ENCODE measurements around the gene PTPA.

The PTPA gene

DNA sequence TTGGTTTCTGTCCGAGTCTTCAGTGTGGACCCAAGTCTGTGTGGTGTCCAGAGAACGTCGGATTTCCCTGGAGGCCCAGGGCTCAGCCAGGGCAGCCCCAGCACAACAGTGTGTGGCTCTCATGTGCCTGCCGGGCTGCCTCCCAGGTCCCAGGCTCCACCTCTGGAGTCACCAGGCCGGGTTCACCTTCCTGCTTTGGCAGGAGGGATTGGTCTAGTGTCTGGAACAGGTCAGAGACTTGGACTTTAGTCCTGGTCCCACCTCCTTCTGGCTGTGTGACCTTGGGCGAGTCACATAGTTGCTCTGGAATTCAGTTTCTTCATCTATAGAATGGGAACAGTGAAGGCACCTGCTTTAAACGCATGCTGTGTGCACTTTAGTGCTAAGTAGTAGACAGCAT lies 27.1 kb upstream of the PTPA start:
- WGBS (ENCODE audit: insufficient coverage, insufficient read length): no CpG with 5 or more reads among the region's 7 CpGs
- no peaks in the 10 kb centered on the region for H3K9me3 ChIP-seq (ENCODE audit: control insufficient read depth, insufficient read depth, low read length)
- no peaks in the 10 kb centered on the region for H3K27me3 ChIP-seq (ENCODE audit: control insufficient read depth, insufficient read depth, low read length)
- H3K36me3 ChIP-seq (ENCODE audit: control insufficient read depth, insufficient read depth, low read length): peaks cover 19% of the 10 kb centered on the region
- H3K4me1 ChIP-seq (ENCODE audit: control insufficient read depth, insufficient read depth, low read length): no peaks in the 10 kb centered on the region
- no peak overlapping the region for H3K27ac ChIP-seq (ENCODE audit: low read length)
- DNase-seq (ENCODE audit: low read depth, low spot score): no peak
- H3K4me3 ChIP-seq (ENCODE audit: low read length): no peak overlapping the region

DNA sequence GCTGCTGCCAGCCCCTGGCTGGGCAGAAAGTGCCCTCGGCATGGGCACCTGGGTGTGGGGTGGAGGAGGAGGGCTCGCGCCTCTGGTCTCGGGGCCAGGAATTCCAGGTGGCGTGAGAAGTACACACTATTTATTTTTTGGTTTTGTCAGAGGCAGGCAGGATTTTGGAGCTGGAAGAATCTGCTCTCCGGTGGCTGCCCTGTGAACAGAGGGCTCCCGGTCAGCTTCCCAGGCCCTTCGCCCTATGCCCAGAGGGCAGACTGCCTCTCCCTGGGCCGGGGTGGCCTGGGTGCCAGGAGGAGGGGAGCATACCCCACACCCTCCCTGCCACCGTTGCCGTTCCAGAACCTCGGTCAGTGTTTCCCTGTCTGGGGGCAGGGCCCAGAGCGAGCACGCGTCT lies 22.0 kb upstream of the PTPA start:
- no peaks in the 10 kb centered on the region for H3K27me3 ChIP-seq (ENCODE audit: control insufficient read depth, insufficient read depth, low read length)
- H3K4me3 ChIP-seq (ENCODE audit: low read length): no peak overlapping the region
- H3K36me3 ChIP-seq (ENCODE audit: control insufficient read depth, insufficient read depth, low read length): peaks cover 19% of the 10 kb centered on the region
- DNase-seq (ENCODE audit: low read depth, low spot score): no peak
- no peaks in the 10 kb centered on the region for H3K4me1 ChIP-seq (ENCODE audit: control insufficient read depth, insufficient read depth, low read length)
- no CpG with 5 or more reads among the region's 15 CpGs for WGBS (ENCODE audit: insufficient coverage, insufficient read length)
- H3K9me3 ChIP-seq (ENCODE audit: control insufficient read depth, insufficient read depth, low read length): no peaks in the 10 kb centered on the region
- H3K27ac ChIP-seq (ENCODE audit: low read length): no peak overlapping the region

DNA sequence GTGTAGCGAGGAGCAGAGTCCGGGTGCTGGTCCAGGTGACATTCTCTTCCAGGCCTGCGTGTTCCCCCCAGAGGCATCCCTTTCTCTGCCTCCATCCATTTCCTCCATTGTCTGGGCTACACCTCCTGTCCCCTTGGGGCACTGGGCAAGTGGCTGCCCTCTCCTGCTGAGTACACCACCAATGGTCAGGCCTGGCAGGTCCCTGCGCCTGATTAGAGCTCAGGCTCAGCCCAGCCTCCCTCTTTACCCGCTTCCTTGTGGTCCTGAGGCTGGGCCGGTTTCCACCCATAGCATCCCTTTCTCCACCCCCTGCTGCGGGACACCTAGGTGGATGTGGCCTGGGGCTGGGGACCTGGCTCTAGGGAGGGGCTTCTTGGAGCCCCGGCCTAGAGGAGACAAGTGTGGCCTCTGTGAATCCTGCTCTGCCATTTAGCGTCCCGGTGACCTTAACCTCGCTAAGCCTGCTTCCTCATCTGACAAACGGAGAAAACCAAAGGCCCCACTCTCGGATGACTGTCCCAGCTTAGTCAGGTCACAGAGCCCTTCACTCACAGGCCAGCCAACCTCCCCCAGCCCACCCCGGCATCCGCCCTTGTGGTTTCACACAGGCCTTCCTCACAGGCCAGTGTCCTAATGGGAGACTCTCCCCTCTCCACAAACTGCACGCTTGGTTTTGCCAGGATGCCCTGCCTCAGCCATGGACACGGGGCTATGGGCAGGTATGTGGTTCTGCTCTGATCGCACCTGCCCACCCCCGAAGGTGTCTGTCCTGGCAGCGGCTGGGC lies 17.4 kb upstream of the PTPA start:
- H3K4me1 ChIP-seq (ENCODE audit: control insufficient read depth, insufficient read depth, low read length): no peaks in the 10 kb centered on the region
- WGBS (ENCODE audit: insufficient coverage, insufficient read length): no CpG with 5 or more reads among the region's 20 CpGs
- no peaks in the 10 kb centered on the region; the same call in 1 of the 2 replicates for H3K36me3 ChIP-seq (ENCODE audit: control insufficient read depth, insufficient read depth, low read length)
- H3K4me3 ChIP-seq (ENCODE audit: low read length): no peak overlapping the region
- H3K27ac ChIP-seq (ENCODE audit: low read length): no peak overlapping the region
- no peaks in the 10 kb centered on the region for H3K27me3 ChIP-seq (ENCODE audit: control insufficient read depth, insufficient read depth, low read length)
- no peaks in the 10 kb centered on the region for H3K9me3 ChIP-seq (ENCODE audit: control insufficient read depth, insufficient read depth, low read length)
- DNase-seq (ENCODE audit: low read depth, low spot score): no peak

DNA sequence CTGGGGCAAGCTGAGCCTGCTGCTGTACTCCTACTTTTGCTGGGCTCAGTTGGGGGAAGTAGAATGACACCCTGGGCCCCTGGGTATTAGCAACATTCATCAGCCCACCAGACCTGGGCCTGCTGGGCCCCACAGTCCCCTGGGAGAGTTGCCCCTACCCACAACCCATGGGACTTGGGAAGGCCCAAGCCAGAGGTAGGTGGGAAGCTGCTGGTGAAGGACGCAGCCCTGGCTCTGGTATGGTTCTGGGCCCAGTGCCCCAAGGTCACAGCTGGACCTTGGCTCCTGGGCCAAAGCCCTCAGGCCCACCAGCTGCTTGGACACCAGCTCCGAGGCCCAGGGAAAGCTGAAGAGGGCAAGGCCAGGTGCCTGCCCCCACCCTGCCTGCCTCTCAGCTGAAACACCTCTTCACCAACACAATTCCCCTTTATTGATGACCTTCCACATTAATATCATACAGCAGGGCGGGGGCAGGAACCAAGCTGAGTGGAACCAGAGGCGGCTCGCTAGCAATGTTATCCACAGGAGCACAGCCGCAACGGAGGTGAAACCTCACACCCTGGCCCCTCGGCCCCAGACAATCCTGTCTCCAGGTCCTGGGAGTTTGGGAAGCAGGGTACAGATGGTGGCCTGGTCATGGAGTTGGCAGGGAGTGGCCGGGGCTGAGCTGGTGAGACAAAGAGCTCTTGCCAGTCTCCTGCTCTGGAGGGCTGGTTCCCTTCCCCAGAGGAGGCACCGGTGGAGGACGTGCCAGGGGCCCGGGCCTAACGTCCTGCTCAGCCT lies 16.6 kb upstream of the PTPA start:
- H3K4me3 ChIP-seq (ENCODE audit: low read length): no peak overlapping the region
- H3K9me3 ChIP-seq (ENCODE audit: control insufficient read depth, insufficient read depth, low read length): no peaks in the 10 kb centered on the region
- no peaks in the 10 kb centered on the region for H3K4me1 ChIP-seq (ENCODE audit: control insufficient read depth, insufficient read depth, low read length)
- no peak overlapping the region for H3K27ac ChIP-seq (ENCODE audit: low read length)
- no CpG with 5 or more reads among the region's 13 CpGs for WGBS (ENCODE audit: insufficient coverage, insufficient read length)
- H3K36me3 ChIP-seq (ENCODE audit: control insufficient read depth, insufficient read depth, low read length): no peaks in the 10 kb centered on the region; the same call in 1 of the 2 replicates
- no peaks in the 10 kb centered on the region for H3K27me3 ChIP-seq (ENCODE audit: control insufficient read depth, insufficient read depth, low read length)
- no peak for DNase-seq (ENCODE audit: low read depth, low spot score)

DNA sequence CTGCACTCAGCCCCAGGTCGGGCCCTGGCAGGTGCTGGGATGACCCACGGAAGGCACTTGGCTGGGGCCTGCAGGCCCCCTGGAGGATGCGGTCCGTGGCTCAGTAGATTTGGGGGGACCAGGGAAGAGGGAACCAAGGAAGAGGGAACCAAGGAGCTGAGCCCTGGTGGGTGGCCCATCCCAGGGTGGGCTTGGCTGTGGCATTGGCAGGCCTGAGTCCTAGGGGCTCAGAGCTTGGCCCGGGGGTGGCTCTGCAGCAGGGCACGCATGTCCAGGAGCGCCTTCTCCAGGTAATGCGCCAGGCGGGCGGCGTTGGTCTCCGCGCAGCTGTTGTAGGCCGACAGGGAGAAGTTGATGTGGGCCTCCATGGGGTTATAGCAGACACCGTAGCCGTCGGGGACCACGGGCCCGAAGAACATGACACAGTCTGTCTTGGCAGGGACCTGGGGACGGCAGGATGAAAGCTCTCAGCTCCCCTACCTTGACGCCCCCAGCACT lies 16.0 kb upstream of the PTPA start:
- Histone ChIP-seq H3K4me3 (ENCODE audit: low read length) (no peak overlapping the region), H3K36me3 (ENCODE audit: control insufficient read depth, insufficient read depth, low read length) (no peaks in the 10 kb centered on the region), H3K27ac (ENCODE audit: low read length) (no peak overlapping the region), H3K27me3 (ENCODE audit: control insufficient read depth, insufficient read depth, low read length) (no peaks in the 10 kb centered on the region), H3K9me3 (ENCODE audit: control insufficient read depth, insufficient read depth, low read length) (no peaks in the 10 kb centered on the region), H3K4me1 (ENCODE audit: control insufficient read depth, insufficient read depth, low read length) (no peaks in the 10 kb centered on the region)
- no peak for DNase-seq (ENCODE audit: low read depth, low spot score)
- no CpG with 5 or more reads among the region's 21 CpGs for WGBS (ENCODE audit: insufficient coverage, insufficient read length)

DNA sequence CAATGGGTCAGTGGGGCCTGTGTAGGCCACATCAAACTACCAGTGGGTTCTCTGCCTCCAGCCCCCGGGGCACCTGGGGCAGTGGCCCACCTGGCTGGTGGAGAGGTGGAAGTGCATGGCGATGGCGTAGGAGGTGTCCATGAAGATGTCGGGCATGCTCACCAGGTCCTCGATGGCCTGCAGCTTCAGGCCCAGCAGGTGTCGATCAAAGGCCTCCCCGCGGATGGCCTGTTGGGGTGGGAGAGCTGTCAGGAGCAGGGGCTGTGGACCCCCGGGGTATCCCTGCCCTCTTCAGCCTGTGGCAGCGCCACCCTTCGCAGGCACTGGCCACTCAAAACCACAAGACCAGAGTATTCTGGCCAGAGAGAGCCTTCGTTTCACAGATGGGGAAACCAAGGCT lies 15.3 kb upstream of the PTPA start:
- Histone ChIP-seq H3K36me3 (ENCODE audit: control insufficient read depth, insufficient read depth, low read length) (no peaks in the 10 kb centered on the region), H3K4me1 (ENCODE audit: control insufficient read depth, insufficient read depth, low read length) (no peaks in the 10 kb centered on the region), H3K27me3 (ENCODE audit: control insufficient read depth, insufficient read depth, low read length) (no peaks in the 10 kb centered on the region), H3K4me3 (ENCODE audit: low read length) (no peak overlapping the region), H3K27ac (ENCODE audit: low read length) (no peak overlapping the region), H3K9me3 (ENCODE audit: control insufficient read depth, insufficient read depth, low read length) (no peaks in the 10 kb centered on the region)
- DNase-seq (ENCODE audit: low read depth, low spot score): no peak
- WGBS (ENCODE audit: insufficient coverage, insufficient read length): no CpG with 5 or more reads among the region's 12 CpGs

DNA sequence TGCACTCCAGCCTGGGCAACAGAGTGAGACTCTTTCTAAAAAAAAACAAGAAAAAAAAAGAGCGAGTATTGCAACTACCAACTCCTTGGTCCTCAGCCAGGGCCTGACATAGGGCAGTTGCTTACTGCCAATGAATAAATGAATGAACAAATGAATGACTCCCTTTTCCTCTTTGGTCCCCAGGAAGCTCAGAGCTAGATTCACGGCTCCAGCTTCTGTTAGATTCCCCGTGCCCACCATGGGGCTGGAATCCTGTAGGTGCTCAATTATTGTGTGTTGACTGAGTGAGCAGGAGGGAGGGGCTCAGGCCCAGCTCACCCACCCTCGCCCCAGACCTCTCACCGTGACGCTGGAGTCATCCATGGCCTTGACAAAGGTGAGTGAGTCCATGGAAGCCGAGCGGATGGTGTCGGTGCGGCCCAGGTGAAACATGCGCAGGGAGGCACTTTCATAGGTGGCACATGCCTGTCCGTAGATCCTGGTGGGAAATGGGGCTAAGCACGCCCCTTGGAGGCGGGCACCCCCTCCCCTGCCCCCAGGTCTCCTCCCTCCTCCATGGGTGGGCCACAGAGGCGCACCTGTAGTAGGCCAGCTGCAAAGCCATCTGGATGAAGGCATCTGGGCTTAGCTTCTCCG lies 13.4 kb upstream of the PTPA start:
- no peak overlapping the region for H3K27ac ChIP-seq (ENCODE audit: low read length)
- DNase-seq (ENCODE audit: low read depth, low spot score): no peak
- no CpG with 5 or more reads among the region's 16 CpGs for WGBS (ENCODE audit: insufficient coverage, insufficient read length)
- H3K36me3 ChIP-seq (ENCODE audit: control insufficient read depth, insufficient read depth, low read length): no peaks in the 10 kb centered on the region
- H3K27me3 ChIP-seq (ENCODE audit: control insufficient read depth, insufficient read depth, low read length): no peaks in the 10 kb centered on the region
- H3K4me3 ChIP-seq (ENCODE audit: low read length): no peak overlapping the region
- no peaks in the 10 kb centered on the region; the same call in 1 of the 2 replicates for H3K4me1 ChIP-seq (ENCODE audit: control insufficient read depth, insufficient read depth, low read length)
- H3K9me3 ChIP-seq (ENCODE audit: control insufficient read depth, insufficient read depth, low read length): no peaks in the 10 kb centered on the region

DNA sequence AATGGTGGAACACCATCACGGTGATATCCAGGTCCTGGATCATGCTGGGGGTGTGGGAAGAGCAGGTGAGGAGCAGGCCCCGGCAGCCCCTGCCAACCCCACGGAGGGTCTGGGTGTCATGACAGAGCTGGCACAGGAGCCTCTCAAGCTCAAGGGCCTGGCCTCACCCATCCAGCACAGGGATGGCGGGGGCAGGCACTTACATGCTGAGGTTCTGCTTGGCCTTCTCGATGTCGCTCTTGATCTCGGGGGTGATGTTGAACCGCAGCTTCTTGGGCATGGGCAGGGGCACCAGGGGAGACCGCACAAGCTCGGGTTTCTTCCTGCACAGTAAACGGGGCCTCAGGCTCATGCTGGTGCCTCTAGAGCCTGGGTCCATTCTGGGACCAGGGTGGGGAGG lies 12.9 kb upstream of the PTPA start:
- no peak for DNase-seq (ENCODE audit: low read depth, low spot score)
- Histone ChIP-seq H3K4me1 (ENCODE audit: control insufficient read depth, insufficient read depth, low read length) (no peaks in the 10 kb centered on the region; the same call in 1 of the 2 replicates), H3K36me3 (ENCODE audit: control insufficient read depth, insufficient read depth, low read length) (no peaks in the 10 kb centered on the region), H3K27ac (ENCODE audit: low read length) (no peak overlapping the region), H3K4me3 (ENCODE audit: low read length) (no peak overlapping the region), H3K9me3 (ENCODE audit: control insufficient read depth, insufficient read depth, low read length) (no peaks in the 10 kb centered on the region), H3K27me3 (ENCODE audit: control insufficient read depth, insufficient read depth, low read length) (no peaks in the 10 kb centered on the region)
- no CpG with 5 or more reads among the region's 11 CpGs for WGBS (ENCODE audit: insufficient coverage, insufficient read length)

DNA sequence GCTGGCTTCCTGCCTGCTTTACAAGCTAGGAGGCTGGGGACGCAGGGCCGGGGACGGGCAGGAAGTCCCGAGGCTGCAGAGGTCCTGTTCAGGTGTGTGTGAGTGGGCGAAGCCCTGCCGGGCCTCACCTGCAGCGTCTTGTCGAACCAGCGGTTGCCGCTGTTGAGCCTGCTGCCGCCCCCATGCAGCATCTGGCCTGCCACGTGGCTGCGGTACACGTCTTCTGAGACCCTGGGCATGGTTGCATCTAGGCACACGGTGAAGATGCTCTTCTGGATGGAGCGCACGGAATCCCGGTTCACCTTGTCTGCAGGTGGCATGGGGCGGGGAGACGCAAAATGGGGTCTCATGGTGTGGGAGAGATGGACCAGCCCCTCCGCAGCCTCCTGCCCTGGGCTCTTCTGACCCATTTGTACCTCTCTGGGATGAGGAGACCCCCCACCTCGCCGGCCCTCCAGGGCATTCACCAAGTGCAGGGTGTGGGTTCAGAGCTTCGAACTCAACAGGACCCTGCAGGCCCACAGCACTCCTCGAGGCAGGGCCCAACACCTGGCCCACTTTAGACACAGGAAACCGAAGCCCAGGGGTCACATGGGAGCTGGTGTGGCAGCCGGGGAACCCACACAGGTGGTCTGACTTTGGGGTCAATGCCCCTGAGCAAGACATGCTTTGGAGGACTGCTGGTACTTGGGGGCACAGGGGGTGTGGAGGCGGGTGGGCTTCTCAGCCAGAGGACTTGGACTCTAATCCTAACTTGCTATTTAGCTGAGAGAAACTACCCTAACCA lies 10.6 kb upstream of the PTPA start:
- H3K36me3 ChIP-seq (ENCODE audit: control insufficient read depth, insufficient read depth, low read length): no peaks in the 10 kb centered on the region
- no CpG with 5 or more reads among the region's 28 CpGs for WGBS (ENCODE audit: insufficient coverage, insufficient read length)
- H3K27ac ChIP-seq (ENCODE audit: low read length): no peak overlapping the region
- H3K4me1 ChIP-seq (ENCODE audit: control insufficient read depth, insufficient read depth, low read length): no peaks in the 10 kb centered on the region; the same call in 1 of the 2 replicates
- no peak overlapping the region for H3K4me3 ChIP-seq (ENCODE audit: low read length)
- no peaks in the 10 kb centered on the region for H3K9me3 ChIP-seq (ENCODE audit: control insufficient read depth, insufficient read depth, low read length)
- no peaks in the 10 kb centered on the region for H3K27me3 ChIP-seq (ENCODE audit: control insufficient read depth, insufficient read depth, low read length)
- no peak for DNase-seq (ENCODE audit: low read depth, low spot score)

DNA sequence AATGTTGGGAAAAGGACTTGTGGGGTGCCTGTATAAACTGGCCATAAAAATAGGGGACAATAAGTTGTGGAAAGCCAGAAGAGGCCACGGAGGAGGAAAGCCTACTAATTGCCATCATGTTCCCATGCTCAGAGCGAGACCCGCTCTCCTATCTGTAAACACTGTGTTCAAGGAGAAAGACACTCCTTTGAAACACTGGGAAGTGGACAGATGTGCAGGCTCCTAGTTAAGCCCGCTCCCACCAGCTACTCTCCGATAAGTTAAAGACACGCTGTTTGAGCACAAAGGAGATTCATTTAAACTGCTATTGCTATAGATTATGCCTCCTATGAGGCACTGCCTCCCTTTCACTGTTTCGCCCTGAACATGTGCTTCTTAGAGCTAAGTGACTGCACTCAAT lies 9.9 kb upstream of the PTPA start:
- Histone ChIP-seq H3K27ac (ENCODE audit: low read length) (no peak overlapping the region), H3K4me3 (ENCODE audit: low read length) (no peak overlapping the region), H3K27me3 (ENCODE audit: control insufficient read depth, insufficient read depth, low read length) (no peaks in the 10 kb centered on the region), H3K9me3 (ENCODE audit: control insufficient read depth, insufficient read depth, low read length) (no peaks in the 10 kb centered on the region), H3K36me3 (ENCODE audit: control insufficient read depth, insufficient read depth, low read length) (no peaks in the 10 kb centered on the region), H3K4me1 (ENCODE audit: control insufficient read depth, insufficient read depth, low read length) (no peaks in the 10 kb centered on the region; the same call in 1 of the 2 replicates)
- no CpG with 5 or more reads among the region's 7 CpGs for WGBS (ENCODE audit: insufficient coverage, insufficient read length)
- no peak for DNase-seq (ENCODE audit: low read depth, low spot score)
